ENCODE data around the gene PTK7.

DNA sequence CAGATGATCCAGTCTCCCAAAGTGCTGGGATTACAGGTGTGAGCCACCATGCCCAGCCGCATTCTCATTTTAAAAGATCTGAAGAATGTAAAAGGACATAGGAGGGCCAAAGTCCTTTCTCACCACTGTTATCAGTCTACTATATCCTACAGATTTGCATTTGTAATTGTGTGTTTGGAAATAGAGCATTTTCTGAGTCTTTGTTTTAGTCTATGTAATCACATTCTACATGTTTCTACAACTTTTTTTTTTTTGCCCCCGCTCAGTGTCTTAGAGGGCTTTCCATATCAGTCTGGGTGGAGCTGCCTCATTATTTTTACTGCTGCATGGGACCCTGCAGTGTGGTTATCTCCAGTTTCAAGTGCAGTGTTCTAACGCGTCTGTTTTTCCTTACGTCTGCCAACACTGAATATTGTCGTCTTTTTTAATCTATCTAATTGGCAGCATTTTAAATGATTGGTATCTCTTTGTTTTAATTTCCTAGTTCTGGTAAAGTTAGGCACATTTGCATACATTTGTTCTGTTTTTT lies 113.7 kb downstream of the PTK7 start:
- TF ChIP-seq, protein P1, sequence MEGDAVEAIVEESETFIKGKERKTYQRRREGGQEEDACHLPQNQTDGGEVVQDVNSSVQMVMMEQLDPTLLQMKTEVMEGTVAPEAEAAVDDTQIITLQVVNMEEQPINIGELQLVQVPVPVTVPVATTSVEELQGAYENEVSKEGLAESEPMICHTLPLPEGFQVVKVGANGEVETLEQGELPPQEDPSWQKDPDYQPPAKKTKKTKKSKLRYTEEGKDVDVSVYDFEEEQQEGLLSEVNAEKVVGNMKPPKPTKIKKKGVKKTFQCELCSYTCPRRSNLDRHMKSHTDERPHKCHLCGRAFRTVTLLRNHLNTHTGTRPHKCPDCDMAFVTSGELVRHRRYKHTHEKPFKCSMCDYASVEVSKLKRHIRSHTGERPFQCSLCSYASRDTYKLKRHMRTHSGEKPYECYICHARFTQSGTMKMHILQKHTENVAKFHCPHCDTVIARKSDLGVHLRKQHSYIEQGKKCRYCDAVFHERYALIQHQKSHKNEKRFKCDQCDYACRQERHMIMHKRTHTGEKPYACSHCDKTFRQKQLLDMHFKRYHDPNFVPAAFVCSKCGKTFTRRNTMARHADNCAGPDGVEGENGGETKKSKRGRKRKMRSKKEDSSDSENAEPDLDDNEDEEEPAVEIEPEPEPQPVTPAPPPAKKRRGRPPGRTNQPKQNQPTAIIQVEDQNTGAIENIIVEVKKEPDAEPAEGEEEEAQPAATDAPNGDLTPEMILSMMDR (IDR thresholded peaks at IDR 0.05), result no peak
- no peak for TF ChIP-seq POLR2A (IDR thresholded peaks at IDR 0.05)
